Activated CD8-positive, alpha-beta memory T cell treated with anti-CD3 and anti-CD28 coated beads, Interleukin-2, amount 10 ng/mL, durations not matched to agents 7 days and 5 days (primary cell): ENCODE data around the gene SF3B1. TPM values are rescaled to one million over a fixed set of nuclear protein-coding genes. Genes with fewer than 3 reads are reported as not detected.
A peak's percentile ranks its signal among the peaks of the same experiment; 100 is the strongest.
"Not testable (repeated sequence)": the region's sequence is repeated elsewhere in the genome, so short reads cannot be mapped to it uniquely, and the experiment has no call there.

Experiments used
- ATAC-seq: fragments of 150-1000 bp; cut with Tn5 transposase; one replicate; pipeline ENCODE4 v1.10.0; 2021; ENCODE audit warnings: moderate library complexity
- CTCF ChIA-PET: fragments of 350-600 bp; sonication (Branson Sonifier 250); formaldehyde crosslinking; loops from one replicate; lab custom pipeline; 2021; ENCODE audit warnings: antibody characterized with exemption; lab: Charles Lee
- DNase-seq: peaks from one replicate; pipeline ENCODE4 v3.0.0-alpha.2; 2020
- H3K27ac Mint-ChIP-seq: one replicate; pipeline ENCODE4 v1.8.0; 2021; ENCODE audit warnings: mild to moderate bottlenecking, mixed read lengths
- H3K27me3 Mint-ChIP-seq: one replicate; pipeline ENCODE4 v1.8.0; 2021; ENCODE audit warnings: mixed read lengths
- H3K36me3 Mint-ChIP-seq: one replicate; pipeline ENCODE4 v1.8.0; 2021; ENCODE audit warnings: mild to moderate bottlenecking, mixed read lengths
- H3K4me1 Mint-ChIP-seq: one replicate; pipeline ENCODE4 v1.8.0; 2021; ENCODE audit warnings: mixed read lengths
- H3K4me3 Mint-ChIP-seq: one replicate; pipeline ENCODE4 v1.8.0; 2021; ENCODE audit warnings: mild to moderate bottlenecking, moderate library complexity, mixed read lengths
- H3K9me3 Mint-ChIP-seq: one replicate; pipeline ENCODE4 v1.8.0; 2022; ENCODE audit warnings: low read depth, mixed read lengths
- total RNA-seq, 2 experiments: library from RNA; stranded (reverse); gene quantifications; one replicate each; pipeline ENCODE4 v1.2.3, GENCODE V29; 2021

SF3B1 gene
- 100 to 1,000 TPM; 266 to 298 TPM for total RNA-seq

DNA sequence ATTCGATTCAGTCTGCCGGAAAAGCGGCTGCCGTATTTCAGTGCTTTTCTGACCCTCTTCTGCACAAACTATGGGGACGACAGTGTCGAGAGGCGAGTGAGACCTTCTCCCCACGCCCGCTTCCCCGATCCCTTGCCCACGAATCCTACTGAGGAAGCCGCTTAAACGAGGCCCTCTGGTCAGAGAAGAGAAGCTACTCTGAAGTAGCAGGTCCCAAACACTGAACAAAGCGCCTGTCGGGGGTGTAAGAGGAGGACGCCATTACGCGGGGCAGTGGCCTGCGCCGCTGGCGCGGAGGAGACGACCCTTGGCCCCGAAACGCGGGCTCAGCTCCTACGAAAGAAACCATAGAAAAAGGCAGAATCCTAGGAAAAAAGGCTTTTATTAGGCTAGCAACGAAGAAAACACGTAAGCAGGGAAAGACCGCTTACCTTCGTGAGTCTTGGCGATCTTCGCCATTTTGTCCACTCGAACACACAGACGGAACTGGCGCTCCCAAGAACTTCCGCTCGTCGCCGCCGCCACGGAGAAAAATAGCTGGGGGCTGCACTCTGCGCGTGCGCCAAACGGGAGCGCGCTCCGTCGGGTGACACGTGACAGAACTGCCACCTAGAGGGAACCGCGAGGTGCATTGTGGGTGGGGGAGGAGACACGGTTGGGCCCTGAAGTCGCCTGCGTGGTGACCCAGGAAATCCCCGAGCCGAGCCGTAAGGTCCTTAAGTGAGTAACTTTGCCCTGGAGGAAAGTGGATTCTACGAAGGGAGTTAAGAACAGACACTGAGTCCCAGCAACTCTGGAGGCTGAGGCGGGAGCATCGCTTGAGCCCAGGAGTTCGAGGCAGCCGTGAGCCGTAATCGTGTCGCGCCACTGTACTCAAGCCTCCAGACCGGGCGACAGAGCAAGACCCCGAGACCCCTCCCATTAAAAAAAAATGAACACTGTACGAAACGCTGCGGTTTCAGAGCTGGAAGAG, at the start of gene SF3B1:
Gene SF3B1 (minus strand): TSS at position 488 of the 973 bp plus-strand sequence. CDS start 29 bp downstream, at position 459.
- Mint-ChIP-seq H3K36me3 (peaks cover 16% of the 10 kb centered on the region), H3K27me3 (no peaks in the 10 kb centered on the region), H3K9me3 (no peaks in the 10 kb centered on the region), H3K4me1 (peaks cover 42% of the 10 kb centered on the region), H3K4me3 (peak within 1 kb of the TSS; percentile 82), H3K27ac (peak within 1 kb of the TSS; percentile 99)
- DNase-seq (peak; percentile 100), ATAC-seq (peak; percentile 93)
- CTCF ChIA-PET = interaction anchor here (1.0 to 1.8 kb wide), 6 partner anchors 10 to 64 kb away, joined by 3 to 8 read pairs (median 4); partner anchors contain the start of genes COQ10B and HSPD1

DNA sequence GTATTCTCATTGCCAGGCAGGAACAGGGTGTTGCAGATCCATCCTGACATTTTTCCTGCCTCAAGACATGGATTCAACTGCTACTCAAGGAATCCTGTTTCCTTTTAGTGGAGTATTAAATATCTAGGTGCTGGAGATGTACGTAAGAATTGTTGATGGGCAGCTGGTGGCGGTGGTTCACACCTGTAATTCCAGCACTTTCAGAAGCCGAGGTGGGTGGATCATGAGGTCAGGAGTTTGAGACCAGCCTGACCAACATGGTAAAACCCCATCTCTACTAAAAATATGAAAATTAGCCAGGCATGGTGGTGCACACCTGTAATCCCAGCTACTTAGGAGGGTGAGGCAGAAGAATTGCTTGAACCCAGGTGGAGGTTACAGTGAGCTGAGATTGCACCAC, 49.4 kb upstream of the SF3B1 start:
- H3K27me3 Mint-ChIP-seq, H3K4me3 Mint-ChIP-seq, DNase-seq, H3K27ac Mint-ChIP-seq, H3K9me3 Mint-ChIP-seq, ATAC-seq, H3K4me1 Mint-ChIP-seq: not testable (repeated sequence)
- peaks cover 65% of the 10 kb centered on the region for H3K36me3 Mint-ChIP-seq
- CTCF ChIA-PET = interaction anchor here (0.6 to 0.7 kb wide), 2 partner anchors 12 to 581 kb away, joined by 3 to 5 read pairs; no protein-coding TSS in a partner anchor

- H3K9me3 Mint-ChIP-seq = peaks cover 5% of the 10 kb centered on the region
- no peaks in the 10 kb centered on the region for H3K27me3 Mint-ChIP-seq
- H3K36me3 Mint-ChIP-seq = peaks cover 53% of the 10 kb centered on the region
- H3K4me3 Mint-ChIP-seq = no peak overlapping the region
- H3K4me1 Mint-ChIP-seq = peaks cover 15% of the 10 kb centered on the region
- ATAC-seq = no peak
- DNase-seq = no peak
- H3K27ac Mint-ChIP-seq = no peak overlapping the region
- CTCF ChIA-PET = no interaction called here
Observed at GRCh38 chr2:197480165-197481036, 45.6 kb upstream of the SF3B1 start.

DNA sequence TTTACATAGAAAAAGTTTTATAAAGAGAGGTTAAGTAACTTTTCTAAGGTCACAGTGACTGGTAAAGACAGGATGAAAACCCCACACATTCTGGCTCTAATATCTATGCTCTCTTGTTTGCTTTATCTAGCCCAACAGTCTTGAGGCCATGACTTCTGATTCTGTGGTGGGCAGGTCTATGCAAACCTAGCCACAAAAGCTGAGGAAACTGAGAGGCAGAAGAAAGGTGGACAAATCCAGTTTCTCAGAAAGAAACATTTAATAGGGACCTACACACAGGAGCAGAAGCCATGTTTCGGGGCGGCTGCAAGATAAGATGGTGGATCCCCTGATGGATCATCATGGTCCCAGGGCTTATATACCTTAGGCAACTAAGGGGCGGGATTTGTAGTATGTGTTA, 43.0 kb upstream of the SF3B1 start:
- Mint-ChIP-seq H3K9me3 (no peaks in the 10 kb centered on the region), H3K4me1 (peaks cover 15% of the 10 kb centered on the region), H3K36me3 (peaks cover 43% of the 10 kb centered on the region), H3K27ac (no peak overlapping the region), H3K4me3 (no peak overlapping the region), H3K27me3 (no peaks in the 10 kb centered on the region)
- CTCF ChIA-PET = interaction anchor here (1.3 kb wide), 1 partner anchor 20 kb away, joined by 3 read pairs; no protein-coding TSS in a partner anchor
- ATAC-seq (no peak), DNase-seq (no peak)

DNA sequence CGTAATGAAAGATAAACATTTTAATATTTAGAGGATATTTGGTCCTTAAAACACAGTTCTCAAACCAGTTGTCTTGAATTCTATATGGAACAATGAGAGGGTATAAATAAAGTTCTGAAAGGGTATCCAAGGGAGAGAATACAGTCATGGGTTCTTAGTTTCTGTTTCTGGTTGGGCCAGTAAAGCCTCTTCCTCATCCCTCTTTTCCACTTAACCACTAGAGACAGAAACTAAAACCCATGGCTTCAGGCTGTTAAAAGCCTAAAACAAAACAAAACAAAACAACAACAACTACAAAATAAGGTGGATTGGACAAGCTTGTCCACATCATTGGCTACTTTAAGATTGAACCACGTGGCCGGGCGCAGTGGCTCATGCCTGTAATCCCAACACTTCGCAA, 37.3 kb upstream of the SF3B1 start:
- ATAC-seq = no peak
- no peaks in the 10 kb centered on the region for H3K9me3 Mint-ChIP-seq
- H3K27ac Mint-ChIP-seq = no peak overlapping the region
- H3K4me1 Mint-ChIP-seq = peaks cover 5% of the 10 kb centered on the region
- no peak overlapping the region for H3K4me3 Mint-ChIP-seq
- peaks cover 36% of the 10 kb centered on the region for H3K36me3 Mint-ChIP-seq
- CTCF ChIA-PET = no interaction called here
- no peak for DNase-seq
- no peaks in the 10 kb centered on the region for H3K27me3 Mint-ChIP-seq

- Mint-ChIP-seq H3K27me3 (no peaks in the 10 kb centered on the region), H3K9me3 (no peaks in the 10 kb centered on the region), H3K27ac (no peak overlapping the region), H3K4me1 (peaks cover 7% of the 10 kb centered on the region), H3K36me3 (peaks cover 43% of the 10 kb centered on the region), H3K4me3 (no peak overlapping the region)
- CTCF ChIA-PET = no interaction called here
- DNase-seq (no peak), ATAC-seq (no peak)
Observed at GRCh38 chr2:197464175-197464574, 29.3 kb upstream of the SF3B1 start.

GRCh38 chr2:197461057-197461456, 26.2 kb upstream of the SF3B1 start:
- H3K27me3 Mint-ChIP-seq = no peaks in the 10 kb centered on the region
- ATAC-seq (no peak), DNase-seq (no peak)
- H3K27ac Mint-ChIP-seq = no peak overlapping the region
- no peaks in the 10 kb centered on the region for H3K9me3 Mint-ChIP-seq
- CTCF ChIA-PET = interaction anchor here (0.6 kb wide), 1 partner anchor 30 kb away, joined by 4 read pairs; no protein-coding TSS in a partner anchor
- peaks cover 33% of the 10 kb centered on the region for H3K36me3 Mint-ChIP-seq
- H3K4me3 Mint-ChIP-seq = no peak overlapping the region
- peaks cover 16% of the 10 kb centered on the region for H3K4me1 Mint-ChIP-seq

DNA sequence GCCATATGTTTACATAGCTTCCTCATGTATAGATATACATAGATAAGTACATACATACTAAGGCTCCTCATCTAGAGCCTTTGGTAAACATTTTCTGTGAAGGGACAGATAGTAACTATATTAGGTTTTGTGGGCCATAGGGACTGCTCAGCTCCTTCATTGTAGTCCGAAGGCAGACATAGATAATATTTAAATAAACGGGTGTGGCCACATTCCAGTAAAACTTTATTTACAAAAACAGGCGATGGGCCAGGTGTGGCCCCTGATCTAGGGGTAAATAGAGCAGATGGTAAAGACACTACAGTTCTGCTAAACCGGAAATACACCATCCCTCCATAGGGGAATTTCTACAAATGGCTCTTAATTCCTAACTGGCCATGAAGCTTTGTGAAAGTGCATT, 25.8 kb upstream of the SF3B1 start:
- Mint-ChIP-seq H3K4me3 (no peak overlapping the region), H3K9me3 (no peaks in the 10 kb centered on the region), H3K36me3 (peaks cover 35% of the 10 kb centered on the region), H3K27ac (no peak overlapping the region), H3K4me1 (peaks cover 19% of the 10 kb centered on the region), H3K27me3 (no peaks in the 10 kb centered on the region)
- no peak for ATAC-seq
- CTCF ChIA-PET = interaction anchor here (0.6 kb wide), 1 partner anchor 30 kb away, joined by 4 read pairs; no protein-coding TSS in a partner anchor
- no peak for DNase-seq

- no peaks in the 10 kb centered on the region for H3K27me3 Mint-ChIP-seq
- DNase-seq (no peak), ATAC-seq (no peak)
- peaks cover 18% of the 10 kb centered on the region for H3K36me3 Mint-ChIP-seq
- no peaks in the 10 kb centered on the region for H3K9me3 Mint-ChIP-seq
- H3K4me3 Mint-ChIP-seq = peak overlapping the region; percentile 11
- H3K27ac Mint-ChIP-seq = peak overlapping the region; percentile 43
- CTCF ChIA-PET = interaction anchor here (0.9 kb wide), 1 partner anchor 58 kb away, joined by 3 read pairs; no protein-coding TSS in a partner anchor
- peaks cover 43% of the 10 kb centered on the region for H3K4me1 Mint-ChIP-seq
Observed at GRCh38 chr2:197455428-197455827, 20.6 kb upstream of the SF3B1 start.

DNA sequence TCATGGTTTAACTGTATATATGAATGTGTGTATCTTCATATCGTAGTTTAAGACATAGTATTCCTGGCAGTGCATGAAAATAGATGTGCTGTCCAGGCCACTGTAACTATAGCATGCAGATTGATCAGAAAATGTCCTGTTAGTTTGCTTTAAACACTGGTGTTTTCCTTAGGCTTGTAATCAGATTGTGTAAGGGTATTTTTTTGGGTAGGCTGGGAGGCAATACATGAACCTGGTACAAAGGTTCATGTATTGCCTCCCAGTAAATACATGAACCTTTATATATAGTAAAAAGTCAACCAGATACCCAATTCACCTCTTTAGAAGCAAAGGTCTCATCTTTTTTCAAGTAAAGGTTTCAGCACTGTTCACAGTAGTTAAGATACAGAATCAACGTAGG, 20.1 kb upstream of the SF3B1 start:
- H3K4me3 Mint-ChIP-seq = peak overlapping the region; percentile 94
- H3K36me3 Mint-ChIP-seq = peaks cover 15% of the 10 kb centered on the region
- ATAC-seq (no peak), DNase-seq (no peak)
- CTCF ChIA-PET = interaction anchor here (0.9 kb wide), 1 partner anchor 59 kb away, joined by 3 read pairs; no protein-coding TSS in a partner anchor
- peak overlapping the region; percentile 100 for H3K27ac Mint-ChIP-seq
- H3K9me3 Mint-ChIP-seq = no peaks in the 10 kb centered on the region
- peaks cover 43% of the 10 kb centered on the region for H3K4me1 Mint-ChIP-seq
- no peaks in the 10 kb centered on the region for H3K27me3 Mint-ChIP-seq

- Mint-ChIP-seq H3K27me3 (no peaks in the 10 kb centered on the region), H3K4me3 (peak overlapping the region; percentile 94), H3K9me3 (no peaks in the 10 kb centered on the region), H3K27ac (peak overlapping the region; percentile 100), H3K4me1 (peaks cover 38% of the 10 kb centered on the region), H3K36me3 (peaks cover 11% of the 10 kb centered on the region)
- DNase-seq = no peak
- CTCF ChIA-PET = interaction anchor here (1.2 to 2.0 kb wide), 3 partner anchors 13 to 21 kb away, joined by 4 to 8 read pairs (median 8); partner anchors contain the start of gene SF3B1
- ATAC-seq = no peak
Observed at GRCh38 chr2:197453914-197454398, 19.1 kb upstream of the SF3B1 start.

DNA sequence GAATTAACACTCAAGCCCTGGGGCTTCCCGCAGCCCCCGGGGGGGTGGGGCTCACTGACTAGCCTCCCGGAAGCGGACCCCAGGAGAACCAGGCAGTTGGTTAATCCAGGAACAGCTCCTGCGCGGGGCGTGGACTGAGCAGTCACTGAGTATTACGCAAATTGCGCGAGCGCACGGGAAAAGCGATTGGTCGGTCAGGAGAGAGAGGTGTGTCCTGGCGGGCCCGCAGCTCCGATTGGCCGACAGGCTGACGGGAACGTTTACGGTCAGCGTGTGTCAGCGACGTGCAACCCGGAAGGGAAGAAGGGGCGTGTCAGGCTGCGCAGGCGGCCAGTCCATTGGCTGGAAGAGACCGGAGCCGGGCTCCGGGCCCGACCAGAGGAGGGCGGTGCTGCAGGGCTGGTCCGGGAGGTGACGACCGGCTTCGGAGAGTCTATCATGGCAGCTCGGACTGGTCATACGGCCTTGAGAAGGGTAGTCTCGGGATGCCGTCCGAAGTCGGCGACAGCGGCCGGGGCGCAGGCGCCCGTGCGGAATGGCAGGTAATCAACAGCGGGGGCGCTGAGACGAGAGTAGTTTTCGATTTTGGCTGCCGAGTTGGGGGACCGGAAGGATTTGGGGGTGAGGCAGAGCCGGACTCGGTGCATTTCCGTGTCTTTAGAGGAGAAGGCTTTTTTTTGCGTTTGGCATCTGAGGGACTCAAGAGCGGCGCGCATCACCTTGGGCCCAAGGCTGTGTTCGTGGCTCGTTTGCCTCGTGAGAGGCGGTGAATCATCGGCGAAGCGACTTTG, 18.5 kb upstream of the SF3B1 start, which contains the start of gene COQ10B:
Gene COQ10B (plus strand): TSS at position 430 of the 791 bp plus-strand sequence. CDS start 9 bp downstream, at position 439.
- Mint-ChIP-seq H3K4me3 (peak within 1 kb of the TSS; percentile 94), H3K27ac (peak within 1 kb of the TSS; percentile 100), H3K9me3 (no peaks in the 10 kb centered on the region), H3K36me3 (peaks cover 10% of the 10 kb centered on the region), H3K4me1 (peaks cover 38% of the 10 kb centered on the region), H3K27me3 (no peaks in the 10 kb centered on the region)
- CTCF ChIA-PET = interaction anchor here (0.6 to 2.0 kb wide), 7 partner anchors 13 to 63 kb away, joined by 3 to 8 read pairs (median 4); partner anchors contain the start of gene SF3B1
- peak; percentile 100 for DNase-seq
- ATAC-seq = peak; percentile 92
